Measurements from ENCODE around the gene DAW1.
"Not testable (repeated sequence)": the region's sequence is repeated elsewhere in the genome, so short reads cannot be mapped to it uniquely, and the experiment has no call there.

The DAW1 gene, protein sequence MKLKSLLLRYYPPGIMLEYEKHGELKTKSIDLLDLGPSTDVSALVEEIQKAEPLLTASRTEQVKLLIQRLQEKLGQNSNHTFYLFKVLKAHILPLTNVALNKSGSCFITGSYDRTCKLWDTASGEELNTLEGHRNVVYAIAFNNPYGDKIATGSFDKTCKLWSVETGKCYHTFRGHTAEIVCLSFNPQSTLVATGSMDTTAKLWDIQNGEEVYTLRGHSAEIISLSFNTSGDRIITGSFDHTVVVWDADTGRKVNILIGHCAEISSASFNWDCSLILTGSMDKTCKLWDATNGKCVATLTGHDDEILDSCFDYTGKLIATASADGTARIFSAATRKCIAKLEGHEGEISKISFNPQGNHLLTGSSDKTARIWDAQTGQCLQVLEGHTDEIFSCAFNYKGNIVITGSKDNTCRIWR

DNA sequence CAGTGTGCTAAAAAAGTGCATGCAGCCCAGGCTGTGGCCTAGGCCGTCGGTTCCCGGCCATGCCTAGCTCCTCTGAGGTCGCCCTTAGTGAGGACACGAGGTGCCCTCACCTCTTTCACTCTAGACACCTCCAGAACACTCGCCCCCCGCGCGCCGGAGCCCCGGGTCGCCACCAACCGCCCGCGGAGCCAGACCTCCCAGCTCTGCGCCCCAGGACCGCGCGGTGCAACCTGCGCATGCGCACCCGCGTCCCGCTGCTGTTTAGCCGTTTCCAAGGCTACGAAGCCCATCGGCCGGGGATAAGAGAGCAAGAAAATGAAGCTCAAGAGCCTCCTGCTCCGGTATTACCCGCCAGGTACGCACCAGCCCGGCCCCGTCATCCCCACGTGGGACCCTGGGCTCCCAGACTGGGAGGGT is at the start of gene DAW1:
Gene DAW1 (plus strand): TSS at position 257 of the 417 bp plus-strand sequence. CDS start 59 bp downstream, at position 316.
- DNase-seq: no peak

DNA sequence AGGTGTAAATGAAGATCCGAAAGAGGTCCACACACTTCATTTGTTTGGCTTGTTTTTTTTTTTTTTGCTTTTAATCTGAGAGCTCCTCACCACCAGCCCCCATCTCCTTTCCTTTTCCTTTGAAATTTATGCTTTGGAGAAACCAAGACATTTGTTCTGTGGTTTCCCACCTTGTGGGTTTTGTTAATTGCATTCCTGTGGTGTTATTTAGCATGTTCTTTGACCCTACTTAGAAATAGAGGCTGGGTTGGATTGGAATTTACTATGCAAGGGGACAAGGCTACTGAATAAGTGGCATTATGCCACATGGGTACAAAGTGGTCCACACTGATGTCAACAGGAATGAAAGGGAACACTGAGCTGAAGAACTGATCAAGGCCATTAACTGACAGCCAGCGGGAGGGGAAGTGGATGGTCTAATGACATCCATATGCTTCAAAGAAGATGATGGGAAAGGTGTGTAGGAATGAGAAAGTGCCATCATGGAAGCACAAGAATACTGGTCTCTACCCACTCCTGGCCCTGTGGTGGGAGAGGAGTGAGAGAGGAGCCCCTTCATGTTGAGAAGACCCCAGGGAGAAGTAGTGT is 48.9 kb upstream of the DAW1 start:
- DNase-seq: no peak

DNA sequence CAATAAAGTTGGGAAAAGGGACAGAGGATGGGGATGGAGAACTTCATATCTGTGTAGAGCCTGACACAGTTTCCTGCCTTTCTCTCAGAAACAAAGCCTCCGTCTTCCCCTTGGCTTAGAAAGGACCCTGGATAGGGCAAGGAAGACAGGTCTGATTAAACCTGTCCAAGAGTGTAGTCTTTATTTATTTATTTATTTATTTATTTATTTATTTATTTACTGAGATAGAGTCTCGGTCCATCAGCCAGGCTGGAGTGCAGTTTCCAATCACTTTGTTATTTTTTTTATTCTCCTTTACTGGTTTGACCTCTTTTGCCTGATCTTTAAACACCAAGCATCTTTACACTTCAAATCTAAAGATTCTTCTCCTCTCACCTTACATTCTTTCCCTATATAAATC is 47.5 kb upstream of the DAW1 start:
- no peak for DNase-seq

DNA sequence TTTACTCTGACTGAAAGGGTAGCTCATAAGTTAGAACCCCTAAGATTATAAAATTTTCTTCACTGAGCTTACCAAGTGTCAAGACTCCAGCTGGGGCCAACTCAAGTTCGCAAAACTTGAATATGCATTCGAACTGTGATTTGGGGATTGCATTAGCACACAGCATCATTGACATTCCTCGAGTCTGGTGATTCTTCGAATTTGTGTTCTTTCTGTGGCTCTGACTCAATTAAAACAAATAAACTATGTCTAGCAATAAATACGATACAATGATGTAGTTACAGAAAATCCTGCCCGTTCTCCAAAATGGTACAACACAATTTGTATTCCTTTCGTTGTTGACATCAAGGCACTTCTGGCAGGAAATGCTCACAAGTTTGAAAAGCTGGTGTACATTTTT is 46.7 kb upstream of the DAW1 start:
- no peak for DNase-seq

DNA sequence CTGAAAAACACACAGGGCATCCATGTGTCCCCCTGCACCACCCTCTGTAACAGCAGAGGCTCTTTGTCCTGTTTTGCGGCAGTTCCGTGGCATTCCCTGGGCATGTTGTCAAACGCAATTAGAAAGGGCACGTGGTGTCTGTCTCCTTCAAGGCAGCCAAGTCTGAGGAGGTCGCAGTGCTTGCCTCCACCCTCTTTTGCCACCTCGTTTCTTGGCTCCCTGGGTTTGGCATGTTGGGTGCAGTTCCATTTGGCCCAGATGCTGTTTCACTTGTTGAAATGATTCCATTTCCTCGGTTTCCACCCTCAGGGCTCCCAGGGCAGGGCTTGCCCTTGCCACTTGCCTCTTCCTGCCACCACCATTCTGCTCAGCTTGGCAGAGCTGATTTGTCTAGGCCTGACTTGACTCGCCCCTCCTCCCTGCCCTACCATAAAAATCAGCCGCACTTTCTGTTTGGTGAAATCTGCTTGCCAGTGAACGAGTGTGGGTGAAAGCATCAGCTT is 45.4 kb upstream of the DAW1 start:
- DNase-seq: peak; percentile 10

DNA sequence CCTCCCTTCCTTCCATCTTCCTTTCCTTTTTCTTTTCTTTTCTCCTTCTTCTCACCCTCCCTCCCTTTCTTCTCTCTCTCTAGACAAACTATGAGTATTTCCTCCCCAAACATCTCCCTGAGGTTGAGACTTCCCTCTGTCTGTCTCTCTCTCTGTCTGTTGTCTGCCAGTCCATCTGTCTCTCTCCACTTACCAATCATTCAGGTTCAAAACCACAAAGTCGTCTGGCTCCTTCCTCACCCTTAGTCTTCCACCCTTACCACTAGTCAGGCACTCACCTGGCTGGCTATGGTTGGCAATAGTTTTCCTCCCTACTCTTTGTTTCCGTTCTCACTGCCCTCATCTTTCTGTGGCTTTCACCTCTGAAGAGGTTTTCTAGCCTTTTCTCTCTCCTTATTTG is 44.9 kb upstream of the DAW1 start:
- no peak for DNase-seq

DNA sequence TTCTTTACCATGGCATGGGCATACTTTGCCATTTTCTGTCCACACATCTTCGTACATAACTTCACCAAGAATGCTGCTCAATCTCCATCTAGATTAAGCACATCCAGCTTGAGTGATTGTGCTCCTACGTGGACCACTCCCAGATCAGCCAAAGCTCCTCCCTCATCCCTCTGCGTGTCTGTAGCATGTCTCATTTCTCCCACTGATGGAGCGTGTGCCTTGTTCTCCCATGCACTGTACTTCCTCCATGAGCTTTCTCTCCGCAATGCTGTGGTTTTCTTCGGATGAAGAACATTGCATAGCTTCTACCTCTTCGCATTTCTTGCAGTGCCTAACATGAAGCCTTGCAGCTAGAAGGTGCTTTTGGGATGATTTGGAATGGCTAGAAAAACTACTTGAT is 44.3 kb upstream of the DAW1 start:
- DNase-seq: no peak

DNA sequence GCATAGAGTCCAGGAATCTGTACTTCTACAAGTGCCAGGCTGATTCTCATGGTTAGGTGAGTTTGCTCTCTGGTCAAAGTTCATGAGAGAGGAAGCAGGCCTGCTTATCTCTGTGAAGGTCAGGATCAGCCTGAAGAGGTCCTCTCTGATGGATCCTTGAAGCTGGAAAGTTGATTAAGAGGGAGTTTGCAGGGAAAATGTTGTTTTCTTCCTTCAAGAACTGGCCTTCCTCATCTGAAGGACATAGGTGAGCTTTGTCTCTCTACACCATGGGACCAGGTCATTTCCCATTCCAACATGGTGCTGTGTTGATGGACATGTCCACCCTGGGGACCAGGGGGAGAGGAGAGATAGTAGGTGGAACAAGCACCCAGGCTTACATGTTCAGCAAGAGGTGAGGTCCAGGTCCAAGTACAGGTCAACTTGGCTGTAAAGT is 42.9 kb upstream of the DAW1 start:
- no peak for DNase-seq

DNA sequence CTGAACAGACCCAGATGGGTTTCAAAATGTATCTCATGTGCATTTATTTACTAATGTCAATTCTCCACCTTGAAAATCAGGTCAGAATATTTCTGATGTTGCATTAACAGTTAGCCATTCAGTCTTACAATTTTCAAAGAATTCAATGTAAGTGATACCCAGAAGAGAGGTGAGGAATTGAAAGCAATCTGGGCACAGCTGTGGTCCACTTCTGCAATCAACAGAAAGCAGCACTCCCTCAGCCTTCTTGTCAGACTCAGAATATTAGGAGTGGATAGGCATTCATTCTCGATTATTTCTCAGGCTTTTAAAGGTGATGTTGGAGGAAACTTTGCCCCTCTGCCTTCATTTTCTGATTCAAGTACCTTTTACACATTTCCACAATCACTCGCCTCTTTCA is 42.1 kb upstream of the DAW1 start:
- DNase-seq: no peak

DNA sequence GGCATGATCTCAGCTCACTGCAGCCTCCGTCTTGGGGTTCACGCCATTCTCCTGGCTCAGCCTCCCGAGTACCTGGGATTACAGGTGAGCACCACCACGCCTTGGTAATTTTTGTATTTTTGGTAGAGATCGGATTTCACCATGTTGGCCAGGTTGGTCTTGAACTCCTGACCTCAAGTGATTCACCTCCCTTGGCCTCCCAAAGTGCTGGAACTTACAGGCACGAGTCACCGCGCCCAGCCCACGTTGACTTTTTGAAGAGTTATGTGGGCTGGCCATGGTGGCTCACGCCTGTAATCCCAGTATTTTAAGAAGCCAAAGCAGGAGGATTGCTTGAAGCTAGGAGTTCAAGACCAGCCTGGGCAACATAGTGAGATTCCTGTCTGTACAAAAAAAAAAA is 37.0 kb upstream of the DAW1 start:
- DNase-seq: no peak

DNA sequence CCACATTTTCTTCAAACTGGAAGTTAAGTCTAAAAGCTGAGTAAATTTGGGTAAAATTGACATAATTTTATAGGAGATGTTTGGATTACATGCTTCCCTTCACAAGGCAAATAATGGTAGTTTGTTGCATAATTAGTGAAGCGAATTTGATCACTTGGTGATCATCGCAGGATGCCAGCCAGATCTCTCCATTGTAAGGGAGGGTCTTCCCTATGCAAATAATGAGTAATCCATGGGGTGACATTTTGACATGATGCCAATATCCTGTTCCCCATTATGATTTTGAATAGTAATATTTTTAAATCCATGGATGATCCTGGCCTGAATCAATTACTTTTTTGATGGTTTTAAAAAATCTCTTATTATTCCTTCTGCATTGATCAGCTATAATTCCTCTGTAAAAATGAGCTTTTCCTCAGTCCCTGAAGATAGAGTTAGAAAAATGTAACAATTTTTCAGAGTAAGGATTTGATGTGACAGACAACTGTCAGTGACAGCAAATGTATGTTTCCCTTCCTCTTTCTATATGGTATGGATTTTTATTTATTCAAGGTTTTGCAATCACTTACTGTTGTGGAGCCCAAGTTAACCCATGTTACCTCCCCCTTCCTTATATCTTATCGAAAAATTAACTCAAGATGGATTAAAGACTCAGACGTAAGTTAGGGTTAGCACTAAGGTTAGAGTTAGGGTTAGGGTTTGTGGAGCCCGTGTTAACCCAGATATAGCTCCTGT is 36.3 kb upstream of the DAW1 start:
- DNase-seq: no peak

DNA sequence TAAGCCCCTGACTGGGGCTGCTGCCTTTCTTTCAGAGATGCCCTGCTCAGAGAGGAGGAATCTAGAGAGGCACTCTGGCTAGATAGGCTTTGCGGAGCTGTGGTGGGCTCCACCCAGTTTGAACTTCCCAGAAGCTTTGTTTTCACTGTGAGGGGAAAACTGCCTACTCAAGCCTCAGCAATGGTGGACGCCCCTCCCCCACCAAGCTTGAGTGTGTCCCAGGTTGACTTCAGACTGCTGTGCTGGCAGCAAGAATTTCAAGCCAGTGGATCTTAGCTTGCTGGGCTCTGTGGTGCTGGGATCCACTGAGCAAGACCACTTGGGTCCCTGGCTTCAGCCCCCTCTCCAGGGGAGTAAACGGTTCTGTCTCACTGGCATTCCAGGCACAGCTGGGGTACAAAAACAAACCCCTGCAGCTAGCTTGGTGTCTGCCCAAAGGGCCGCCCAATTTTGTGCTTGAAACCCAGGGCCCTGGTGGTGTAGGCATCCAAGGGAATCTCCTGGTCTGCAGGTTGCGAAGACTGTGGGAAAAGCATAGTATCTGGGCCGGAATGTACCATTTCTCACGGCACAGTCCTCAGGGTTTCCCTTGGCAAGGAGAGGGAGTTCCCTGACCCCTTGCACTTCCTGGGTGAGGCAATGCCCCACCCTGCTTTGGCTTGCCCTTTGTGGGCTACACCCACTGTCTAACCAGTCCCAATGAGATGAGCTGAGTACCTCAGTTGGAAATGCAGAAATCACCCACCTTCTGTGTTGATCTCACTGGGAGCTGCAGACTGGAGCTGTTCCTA is 31.9 kb upstream of the DAW1 start:
- not testable (repeated sequence) for DNase-seq

DNA sequence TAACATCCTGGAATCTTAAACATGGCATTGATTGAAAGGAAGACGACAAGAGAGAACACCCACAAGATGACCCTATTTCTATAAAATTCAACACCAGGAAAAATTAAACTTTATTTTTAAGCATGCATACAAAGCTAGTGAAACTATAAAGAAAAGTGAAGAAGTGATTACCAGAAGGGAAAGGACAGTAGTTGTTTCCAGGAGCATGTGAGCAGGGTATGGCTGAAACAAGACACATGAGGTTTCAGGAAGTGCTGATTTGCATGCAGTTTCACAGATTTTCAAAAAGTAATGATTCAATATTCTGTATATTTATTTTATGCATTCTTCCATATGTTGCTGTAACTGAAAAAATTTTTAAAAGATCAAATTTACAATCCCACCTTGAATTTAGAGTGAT is 24.6 kb upstream of the DAW1 start:
- DNase-seq: no peak

DNA sequence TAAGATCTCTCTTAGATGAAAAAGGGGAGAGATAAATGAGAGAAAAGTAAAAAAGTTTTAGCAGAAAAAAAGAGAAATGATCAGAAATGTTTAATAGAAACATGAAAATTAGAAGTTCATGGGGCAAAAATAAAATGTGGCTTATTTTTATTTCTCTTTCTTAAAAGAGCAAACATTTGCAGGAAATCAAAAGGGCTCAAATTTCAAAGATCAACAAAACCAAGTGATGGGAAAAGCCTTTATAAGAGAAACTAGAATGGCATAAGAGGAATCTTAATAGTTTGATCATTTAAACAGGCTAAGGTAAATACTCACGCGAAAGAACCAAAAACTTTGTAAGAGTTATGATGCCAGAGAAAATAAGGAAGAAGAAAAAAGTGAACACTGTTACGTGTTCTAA is 23.3 kb upstream of the DAW1 start:
- no peak for DNase-seq

DNA sequence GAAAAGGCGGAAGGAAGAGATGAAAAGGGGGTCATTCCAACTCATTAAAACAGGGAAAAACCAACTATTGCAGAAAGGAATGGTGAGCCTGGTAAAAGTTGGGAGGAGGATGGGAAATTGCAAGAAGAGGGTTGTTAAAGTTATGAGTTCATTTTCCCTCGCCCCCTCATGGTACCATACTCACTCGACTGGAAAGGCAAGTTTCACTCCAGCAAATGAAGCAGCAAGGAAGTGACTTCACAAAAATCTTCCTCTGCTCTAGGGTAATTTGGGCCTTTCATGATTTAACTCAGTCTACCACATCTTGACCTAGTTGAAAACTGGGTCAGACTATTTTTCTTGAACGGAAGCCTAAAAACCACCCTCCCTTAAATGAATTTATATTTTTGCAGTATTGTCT is 22.8 kb upstream of the DAW1 start:
- no peak for DNase-seq

DNA sequence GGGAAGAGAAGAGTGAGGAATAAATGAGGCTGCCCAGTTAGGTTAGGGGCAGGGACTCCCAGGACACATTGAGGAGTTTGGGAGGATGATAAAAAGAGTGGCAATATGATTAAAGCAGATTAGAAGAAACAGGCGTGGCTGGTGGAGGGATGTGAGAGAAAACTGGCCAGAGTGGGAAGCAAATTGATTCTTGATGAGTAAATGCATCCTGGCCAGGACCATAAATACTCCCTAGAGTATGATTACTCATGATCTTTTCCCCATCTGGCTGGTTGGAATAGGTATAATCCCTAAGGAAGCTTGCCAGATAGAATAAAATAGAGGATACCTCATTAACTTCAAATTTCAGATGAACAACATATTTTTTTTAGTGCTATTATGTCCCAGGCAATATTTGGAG is 21.5 kb upstream of the DAW1 start:
- DNase-seq: no peak

DNA sequence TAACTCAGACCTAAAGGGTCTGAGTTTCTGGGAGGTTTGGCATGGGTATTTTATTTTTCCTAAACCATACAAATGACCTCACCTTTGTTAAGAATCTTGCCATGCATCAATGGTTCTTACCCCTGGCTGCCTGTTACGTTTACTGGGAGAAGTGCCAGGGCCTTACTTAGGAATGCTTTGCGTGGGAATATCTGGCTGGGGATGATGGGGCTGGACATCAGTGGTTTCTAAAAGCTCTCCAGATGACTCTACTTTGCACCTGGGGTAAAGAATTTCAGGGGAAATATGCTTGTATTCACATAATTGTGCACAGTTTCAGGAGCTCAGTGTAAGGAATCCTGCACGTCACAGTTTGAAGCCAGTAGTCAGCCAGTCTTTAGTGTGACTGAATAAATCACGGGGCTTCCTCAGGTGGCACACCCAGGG is 18.2 kb upstream of the DAW1 start:
- peak; percentile 1 for DNase-seq

DNA sequence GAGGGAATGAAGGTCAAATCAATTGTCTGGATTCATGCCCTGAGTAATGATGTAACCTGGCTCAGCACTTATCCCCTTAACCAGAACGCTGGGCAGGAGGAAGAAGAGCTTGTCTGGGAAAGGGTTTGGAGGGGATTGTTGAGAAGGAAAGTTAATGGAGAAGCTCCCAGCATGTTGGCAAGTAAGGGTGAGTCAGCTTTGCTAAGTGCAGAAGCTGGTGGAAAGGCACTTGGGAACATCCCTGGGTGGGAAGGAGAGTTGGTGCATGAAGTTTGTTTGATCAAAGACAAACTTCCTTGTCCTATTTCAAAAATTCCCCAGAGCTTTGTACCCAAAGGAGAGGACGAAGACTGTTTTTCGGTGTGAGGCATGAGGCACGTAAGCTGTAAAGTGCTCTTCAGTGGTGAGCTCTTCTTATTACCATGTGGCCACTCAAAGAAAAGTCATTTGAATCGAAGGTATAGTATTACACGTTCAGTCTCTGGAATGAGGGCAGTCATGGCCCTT is 17.6 kb upstream of the DAW1 start:
- DNase-seq: no peak

DNA sequence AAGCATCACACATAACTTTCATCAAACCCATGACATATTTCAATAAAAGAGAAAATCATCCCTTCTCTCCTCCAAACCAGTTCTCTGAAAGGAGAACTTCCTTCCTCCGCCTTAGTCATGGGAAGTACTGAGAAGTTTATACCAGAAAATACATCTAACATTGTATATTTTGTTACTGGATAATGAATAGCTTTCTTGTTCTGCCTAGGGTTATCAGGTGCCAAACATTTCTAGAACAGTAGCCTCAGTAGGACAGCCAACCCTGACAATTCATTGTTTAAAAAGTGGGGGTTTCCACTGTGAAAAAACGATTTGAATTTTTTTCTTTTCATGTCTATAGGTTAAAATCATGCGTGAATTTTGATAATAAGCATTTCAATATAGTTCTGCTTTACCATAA is 16.0 kb upstream of the DAW1 start:
- DNase-seq: no peak

DNA sequence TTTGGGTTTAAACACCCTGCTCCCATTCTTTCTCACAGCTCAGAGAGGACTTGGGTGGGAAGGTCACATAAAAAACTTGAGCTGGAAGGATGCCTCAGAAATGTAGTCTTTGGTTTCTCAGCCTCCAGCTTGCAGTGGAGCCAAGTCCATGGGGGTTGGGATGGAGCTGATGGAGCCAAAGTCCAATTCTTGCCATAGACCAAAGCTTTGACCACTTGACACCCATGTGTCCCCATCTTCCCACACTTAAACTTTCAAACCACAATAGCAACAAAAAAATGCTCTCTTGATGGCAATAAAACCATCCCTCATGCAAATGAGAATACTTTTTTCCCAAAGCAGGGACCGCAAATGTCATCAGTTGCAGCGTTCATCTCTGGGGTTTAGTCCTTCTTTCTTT is 14.7 kb upstream of the DAW1 start:
- DNase-seq: no peak

DNA sequence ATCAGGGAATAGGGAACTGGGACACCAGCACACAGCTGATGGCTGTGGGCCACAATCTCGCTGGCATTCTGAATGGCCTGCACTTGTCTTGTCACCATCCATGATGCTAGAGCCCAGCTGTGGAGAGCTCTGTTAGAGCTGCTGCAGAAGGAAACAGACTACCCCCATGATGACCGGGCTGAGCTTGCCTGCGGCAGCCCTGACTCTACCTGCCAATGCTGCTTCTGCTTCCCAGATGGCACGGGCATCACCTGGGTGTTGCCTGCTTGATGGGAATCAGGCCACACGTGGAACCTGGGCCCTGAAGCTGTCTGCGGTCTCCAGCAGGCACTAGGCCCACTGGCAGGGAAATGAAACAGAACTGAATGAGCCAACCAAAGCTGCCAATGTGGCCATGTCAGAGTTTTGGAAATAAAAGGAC is 11.2 kb upstream of the DAW1 start:
- no peak for DNase-seq

DNA sequence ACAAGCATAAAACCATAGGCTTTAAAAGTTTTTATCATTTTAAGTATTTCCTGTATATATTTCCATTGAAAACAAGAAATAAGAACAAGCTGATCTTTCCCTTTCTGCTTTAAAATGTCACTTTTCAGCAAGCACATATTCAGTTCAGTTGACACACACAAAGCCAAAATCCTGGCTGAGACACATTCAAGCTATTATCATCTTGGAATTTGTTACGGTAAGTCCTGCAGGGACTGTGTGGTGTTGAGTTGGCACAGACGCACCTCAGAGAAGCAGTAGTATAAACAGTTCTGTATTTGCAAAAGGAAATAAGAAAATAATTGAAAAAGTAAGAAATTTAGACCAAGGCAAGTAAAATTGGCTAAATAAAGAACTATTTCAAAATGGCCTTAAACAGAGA is 10.4 kb upstream of the DAW1 start:
- no peak for DNase-seq
